ENCODE measurements around the gene RIMBP2.
"Not testable (repeated sequence)": the region's sequence is repeated elsewhere in the genome, so short reads cannot be mapped to it uniquely, and the experiment has no call there.

Gene RIMBP2

DNA sequence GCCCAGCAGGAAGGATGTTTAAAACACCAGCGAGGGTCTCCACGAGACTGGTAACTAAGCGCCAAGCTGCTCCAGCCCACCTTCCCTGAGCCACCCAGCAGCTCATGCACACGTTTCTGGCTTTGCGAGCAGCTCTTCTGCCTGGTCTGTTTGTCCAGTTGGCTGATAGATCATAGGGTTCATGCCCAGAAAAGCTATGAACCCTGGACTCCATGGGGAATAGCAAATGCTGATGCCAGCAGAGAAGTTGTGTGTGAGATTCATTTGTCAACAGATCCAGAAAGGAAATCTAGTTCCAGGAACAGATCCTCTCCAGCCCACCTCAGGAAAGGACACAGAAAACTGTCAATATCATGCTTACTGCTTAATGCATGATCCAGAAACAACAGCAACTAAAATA, 28.2 kb upstream of the RIMBP2 start:
- TF ChIP-seq, protein P1, sequence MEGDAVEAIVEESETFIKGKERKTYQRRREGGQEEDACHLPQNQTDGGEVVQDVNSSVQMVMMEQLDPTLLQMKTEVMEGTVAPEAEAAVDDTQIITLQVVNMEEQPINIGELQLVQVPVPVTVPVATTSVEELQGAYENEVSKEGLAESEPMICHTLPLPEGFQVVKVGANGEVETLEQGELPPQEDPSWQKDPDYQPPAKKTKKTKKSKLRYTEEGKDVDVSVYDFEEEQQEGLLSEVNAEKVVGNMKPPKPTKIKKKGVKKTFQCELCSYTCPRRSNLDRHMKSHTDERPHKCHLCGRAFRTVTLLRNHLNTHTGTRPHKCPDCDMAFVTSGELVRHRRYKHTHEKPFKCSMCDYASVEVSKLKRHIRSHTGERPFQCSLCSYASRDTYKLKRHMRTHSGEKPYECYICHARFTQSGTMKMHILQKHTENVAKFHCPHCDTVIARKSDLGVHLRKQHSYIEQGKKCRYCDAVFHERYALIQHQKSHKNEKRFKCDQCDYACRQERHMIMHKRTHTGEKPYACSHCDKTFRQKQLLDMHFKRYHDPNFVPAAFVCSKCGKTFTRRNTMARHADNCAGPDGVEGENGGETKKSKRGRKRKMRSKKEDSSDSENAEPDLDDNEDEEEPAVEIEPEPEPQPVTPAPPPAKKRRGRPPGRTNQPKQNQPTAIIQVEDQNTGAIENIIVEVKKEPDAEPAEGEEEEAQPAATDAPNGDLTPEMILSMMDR (IDR thresholded peaks at IDR 0.05; ENCODE audit: control insufficient read depth, extremely low read depth, insufficient read depth) = no peak
- DNase-seq (ENCODE audit: low read depth) = no peak
- H3K4me3 ChIP-seq (ENCODE audit: low read depth, low read length) = no peak overlapping the region

DNA sequence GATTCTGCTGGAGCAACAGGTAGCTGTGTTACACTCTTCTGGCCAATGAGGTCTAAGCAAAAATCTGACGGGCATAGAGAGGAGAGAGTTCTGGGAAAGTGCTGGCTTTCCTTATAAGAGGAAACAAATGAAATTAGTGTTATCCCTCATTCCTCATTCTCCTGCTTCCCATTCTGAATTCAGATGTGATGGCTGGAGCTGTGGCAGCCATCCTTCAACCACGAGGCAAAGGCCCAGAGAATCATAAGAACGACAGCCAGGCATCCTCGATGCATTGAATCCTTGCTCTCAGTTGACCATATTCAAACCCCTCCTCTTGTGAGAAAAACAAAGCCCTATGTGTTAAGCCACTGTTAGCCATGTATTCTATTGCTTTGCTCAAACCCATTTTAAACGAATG, 27.5 kb upstream of the RIMBP2 start:
- DNase-seq (ENCODE audit: low read depth) = no peak
- TF ChIP-seq, protein P1 (IDR thresholded peaks at IDR 0.05; ENCODE audit: control insufficient read depth, extremely low read depth, insufficient read depth) = no peak
- no peak overlapping the region for H3K4me3 ChIP-seq (ENCODE audit: low read depth, low read length)

DNA sequence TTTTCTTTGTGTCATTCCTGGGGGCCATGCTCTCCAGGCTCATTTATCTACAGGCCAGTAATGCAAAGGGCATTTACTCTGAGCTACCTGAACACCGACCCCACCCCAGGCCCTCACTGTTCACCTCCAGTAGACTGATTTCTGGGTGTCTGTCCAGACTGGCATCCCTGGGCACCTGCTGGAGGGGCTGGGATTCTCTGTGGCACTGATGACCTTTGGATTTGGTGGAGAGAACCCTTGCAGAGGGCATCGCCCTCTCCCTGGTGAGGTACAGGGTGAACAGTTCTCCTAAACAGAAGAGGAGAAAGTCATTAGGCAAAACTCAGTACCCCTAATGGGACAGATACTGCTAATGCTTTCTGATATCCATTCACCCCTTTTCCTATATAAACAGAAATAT, 27.1 kb upstream of the RIMBP2 start:
- no peak overlapping the region for H3K4me3 ChIP-seq (ENCODE audit: low read depth, low read length)
- DNase-seq (ENCODE audit: low read depth) = no peak
- TF ChIP-seq, protein P1 (IDR thresholded peaks at IDR 0.05; ENCODE audit: control insufficient read depth, extremely low read depth, insufficient read depth) = no peak

DNA sequence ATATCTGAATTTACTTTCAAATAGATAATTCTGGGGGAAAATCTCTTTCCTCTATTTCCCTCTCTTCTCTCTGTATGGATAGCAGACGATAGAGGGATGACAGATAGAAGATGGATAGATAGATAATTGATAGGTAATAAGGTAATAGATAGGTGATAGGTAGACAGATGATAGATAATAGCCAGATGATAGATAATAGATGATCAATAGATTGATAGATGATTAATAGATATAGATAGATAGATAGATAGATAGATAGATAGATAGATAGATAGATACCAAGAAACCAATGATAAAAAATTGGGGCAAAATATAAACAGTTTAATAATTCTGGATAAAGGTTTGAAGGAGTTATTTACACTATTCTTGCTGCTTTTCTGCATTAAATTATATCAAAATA, 26.6 kb upstream of the RIMBP2 start:
- DNase-seq (ENCODE audit: low read depth) = no peak
- TF ChIP-seq, protein P1 (IDR thresholded peaks at IDR 0.05; ENCODE audit: control insufficient read depth, extremely low read depth, insufficient read depth) = no peak
- H3K4me3 ChIP-seq (ENCODE audit: low read depth, low read length) = no peak overlapping the region

DNA sequence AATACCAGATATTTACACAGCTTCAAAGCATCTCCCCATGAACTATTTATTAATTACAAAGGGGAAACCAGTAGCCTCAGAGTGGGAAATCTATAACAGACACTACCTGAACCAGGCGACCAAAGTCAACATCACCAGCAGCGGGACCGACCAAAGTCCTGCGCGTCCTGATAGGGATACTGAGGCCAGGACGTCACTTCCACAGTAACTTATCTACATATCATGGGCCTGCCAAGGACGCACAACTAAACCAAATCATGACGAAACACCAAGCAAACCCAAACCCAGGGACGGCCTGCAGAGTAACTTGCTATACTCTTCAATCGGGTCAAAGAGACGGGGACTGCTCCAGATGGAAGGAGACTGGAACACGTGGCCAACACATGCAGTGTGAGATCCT, 26.0 kb upstream of the RIMBP2 start:
- TF ChIP-seq, protein P1 (IDR thresholded peaks at IDR 0.05; ENCODE audit: control insufficient read depth, extremely low read depth, insufficient read depth) = no peak

DNA sequence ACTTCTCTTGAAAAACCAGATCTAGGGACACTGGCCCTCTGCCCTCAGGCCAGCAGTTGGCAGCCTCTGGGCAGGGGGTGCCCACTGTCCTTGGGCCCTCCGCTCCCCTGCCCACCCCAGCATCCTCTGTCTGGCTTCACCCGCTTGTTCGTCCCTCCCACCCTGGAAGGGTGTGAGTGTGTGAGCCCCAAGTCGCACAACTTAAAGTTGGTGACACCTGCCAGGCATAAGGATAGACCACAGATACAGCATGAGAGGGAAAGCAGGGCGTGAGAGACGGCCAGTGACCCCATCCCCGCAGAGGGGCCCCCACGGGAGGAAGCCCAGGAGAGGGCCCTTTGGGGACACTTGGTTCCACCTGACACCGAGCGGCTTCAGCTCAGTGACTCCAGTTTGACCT, 23.5 kb upstream of the RIMBP2 start:
- TF ChIP-seq, protein P1 (IDR thresholded peaks at IDR 0.05; ENCODE audit: control insufficient read depth, extremely low read depth, insufficient read depth) = no peak
- no peak for DNase-seq (ENCODE audit: low read depth)
- H3K4me3 ChIP-seq (ENCODE audit: low read depth, low read length) = no peak overlapping the region

More for the DNA sequence above, 26.0 kb upstream of the RIMBP2 start:
- DNase-seq (ENCODE audit: low read depth) = no peak
- H3K4me3 ChIP-seq (ENCODE audit: low read depth, low read length) = no peak overlapping the region

DNA sequence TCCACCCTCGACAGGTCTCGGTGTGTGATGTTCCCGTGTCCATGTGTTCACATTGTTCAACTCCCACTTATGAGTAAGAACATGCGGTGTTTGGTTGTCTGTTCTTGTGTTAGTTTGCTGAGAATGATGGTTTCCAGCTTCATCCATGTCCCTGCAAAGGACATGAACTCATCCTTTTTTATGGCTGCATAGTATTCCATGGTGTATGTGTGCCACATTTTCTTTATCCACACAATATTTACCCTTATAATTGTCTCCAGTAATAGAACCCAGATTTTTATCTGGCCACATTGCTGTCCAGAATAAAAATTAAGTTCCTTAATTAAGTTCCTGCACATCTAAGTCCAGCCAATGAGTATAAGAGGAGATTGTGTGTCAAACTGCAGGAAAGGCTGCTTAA, 22.3 kb upstream of the RIMBP2 start:
- not testable (repeated sequence) for DNase-seq (ENCODE audit: low read depth); H3K4me3 ChIP-seq (ENCODE audit: low read depth, low read length)

All from LNCaP clone FGC (cell line).